HG02798 (cell line): ENCODE data around the gene IGFBP6.

Experiments
- ATAC-seq: cut with Tn5 transposase; IDR thresholded peaks from one replicate; pipeline ENCODE4 v1.9.1; 2021; ENCODE audit warnings: mild to moderate bottlenecking; ENCODE audit not compliant: unreplicated experiment, poor library complexity

IGFBP6 gene, protein sequence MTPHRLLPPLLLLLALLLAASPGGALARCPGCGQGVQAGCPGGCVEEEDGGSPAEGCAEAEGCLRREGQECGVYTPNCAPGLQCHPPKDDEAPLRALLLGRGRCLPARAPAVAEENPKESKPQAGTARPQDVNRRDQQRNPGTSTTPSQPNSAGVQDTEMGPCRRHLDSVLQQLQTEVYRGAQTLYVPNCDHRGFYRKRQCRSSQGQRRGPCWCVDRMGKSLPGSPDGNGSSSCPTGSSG

DNA sequence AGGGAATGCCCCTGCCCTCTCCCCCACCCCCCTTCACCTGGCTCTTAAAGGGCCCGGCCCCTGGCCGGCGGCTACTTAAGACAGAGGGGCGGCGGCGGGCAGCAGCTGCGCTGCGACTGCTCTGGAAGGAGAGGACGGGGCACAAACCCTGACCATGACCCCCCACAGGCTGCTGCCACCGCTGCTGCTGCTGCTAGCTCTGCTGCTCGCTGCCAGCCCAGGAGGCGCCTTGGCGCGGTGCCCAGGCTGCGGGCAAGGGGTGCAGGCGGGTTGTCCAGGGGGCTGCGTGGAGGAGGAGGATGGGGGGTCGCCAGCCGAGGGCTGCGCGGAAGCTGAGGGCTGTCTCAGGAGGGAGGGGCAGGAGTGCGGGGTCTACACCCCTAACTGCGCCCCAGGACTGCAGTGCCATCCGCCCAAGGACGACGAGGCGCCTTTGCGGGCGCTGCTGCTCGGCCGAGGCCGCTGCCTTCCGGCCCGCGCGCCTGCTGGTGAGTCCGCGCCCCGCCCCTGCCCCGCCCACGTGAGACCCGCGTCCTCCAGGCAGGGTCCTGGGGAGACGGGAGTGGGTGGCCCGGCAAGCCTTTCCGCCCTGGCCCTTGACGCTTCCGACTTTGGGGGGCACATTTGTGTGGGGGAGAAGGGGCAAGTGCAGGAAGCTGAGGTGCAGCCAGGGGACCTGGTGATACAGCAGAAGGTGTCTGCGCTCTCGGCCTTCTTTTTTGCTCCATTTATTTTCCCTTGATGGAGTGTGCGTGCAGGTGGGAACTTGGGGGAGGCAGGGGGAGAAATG, at the start of gene IGFBP6:
Gene IGFBP6 (plus strand): TSS at position 104 of the 790 bp plus-strand sequence. CDS start 51 bp downstream, at position 155.
- ATAC-seq = no peak

DNA sequence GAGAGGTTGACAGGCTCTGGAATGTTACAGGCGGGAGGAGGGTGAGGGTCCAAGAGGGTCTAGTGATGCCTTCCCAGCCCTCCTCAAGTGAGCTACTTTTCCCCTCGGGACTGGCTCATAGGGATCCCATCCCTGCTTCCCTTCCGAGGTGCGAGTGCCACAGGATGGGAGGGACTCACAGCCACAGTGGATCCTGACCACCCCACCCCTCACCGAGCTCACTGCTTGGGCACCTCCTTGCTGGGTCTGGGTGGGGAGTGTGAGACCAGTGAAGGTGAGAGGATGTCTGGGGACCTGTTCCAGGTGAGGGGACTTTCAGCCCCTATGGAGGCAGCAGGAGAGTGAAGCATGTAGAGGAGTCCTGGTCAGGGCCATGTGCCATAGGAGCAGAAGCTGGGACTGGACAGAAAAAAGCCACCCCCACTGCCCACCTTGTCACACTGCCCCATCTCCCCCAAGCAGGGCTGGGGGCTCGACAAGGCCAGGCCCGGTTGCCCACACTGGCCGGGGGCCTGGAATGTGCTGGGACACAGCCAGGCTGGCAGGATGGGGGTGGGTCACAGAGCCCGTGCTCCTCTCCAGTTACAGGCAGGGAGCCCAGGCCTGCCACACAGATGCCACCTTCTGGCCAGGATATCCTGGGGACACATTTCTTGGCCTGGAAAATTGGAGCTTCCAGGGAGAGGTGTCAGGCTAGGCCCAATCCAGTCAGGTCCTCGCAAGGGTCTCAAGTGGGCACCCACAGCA, 49.3 kb upstream of the IGFBP6 start:
- no peak for ATAC-seq

DNA sequence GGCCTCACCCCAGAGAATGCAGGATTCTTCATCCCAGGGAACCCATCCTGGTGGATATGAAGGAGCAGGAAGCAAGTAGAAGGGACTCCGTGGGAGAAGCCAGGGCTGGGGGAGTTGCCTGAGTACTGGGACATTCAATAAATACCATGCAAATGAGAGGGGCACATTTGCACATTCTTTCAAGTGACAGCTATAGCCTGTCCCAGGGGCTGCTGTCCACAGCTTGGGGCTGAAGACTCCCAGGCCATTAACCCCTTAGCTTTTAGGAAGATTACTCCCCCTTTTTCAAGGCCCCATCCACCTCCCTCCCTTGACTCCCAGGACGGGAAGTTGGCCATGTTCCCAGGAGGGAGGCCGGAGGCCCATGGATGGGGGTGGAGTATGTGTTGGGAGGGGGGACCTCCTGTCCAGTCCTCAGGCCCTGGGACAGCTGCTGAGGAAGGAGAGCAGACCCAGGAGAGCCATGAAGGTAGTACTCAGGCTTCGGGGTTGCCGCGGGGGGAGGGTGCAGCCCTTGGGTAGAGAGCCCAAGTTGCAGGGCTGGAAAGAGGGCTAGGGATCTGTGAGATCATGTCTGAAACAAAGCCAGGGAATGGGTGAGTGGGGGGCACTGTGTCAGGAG, 48.6 kb upstream of the IGFBP6 start:
- no peak for ATAC-seq

DNA sequence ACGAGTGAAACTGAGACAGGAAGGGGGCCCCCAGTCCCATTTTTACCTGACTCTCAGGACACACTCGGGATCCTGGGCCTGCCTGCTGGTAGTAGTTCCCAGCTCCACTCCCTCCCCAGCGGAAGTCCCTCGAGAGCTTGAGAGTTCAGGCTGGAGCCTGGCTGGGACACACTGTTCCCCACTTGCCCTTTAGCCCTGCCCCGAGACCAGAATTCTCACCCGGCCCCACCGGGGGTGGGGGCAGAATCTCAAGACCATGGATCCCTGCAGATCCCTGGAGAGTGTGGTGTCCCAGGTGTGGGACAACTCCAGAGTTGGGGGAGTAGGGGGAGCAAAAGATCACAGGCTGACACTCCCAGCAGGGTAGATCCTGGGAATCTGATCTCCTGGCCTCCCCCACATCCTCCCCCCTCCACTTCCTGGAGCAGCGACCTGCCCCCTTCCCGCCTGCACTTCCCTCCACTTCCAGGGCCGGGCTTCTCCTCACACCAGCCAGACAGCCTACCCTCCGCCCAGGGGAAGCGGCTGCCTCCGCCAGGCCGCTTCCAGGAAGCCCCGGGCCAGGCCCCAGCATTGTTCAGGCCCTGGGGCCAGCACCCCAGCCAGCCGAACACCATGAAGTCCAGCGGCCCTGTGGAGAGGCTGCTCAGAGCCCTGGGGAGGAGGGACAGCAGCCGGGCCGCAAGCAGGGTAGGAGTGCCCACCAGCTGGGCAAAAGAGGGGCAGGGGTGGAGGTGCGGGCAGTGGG, 47.7 kb upstream of the IGFBP6 start, which contains the start of gene TNS2:
Gene TNS2 (plus strand): TSS at position 495 of the 748 bp plus-strand sequence. CDS start 121 bp downstream, at position 616.
- ATAC-seq = no peak

DNA sequence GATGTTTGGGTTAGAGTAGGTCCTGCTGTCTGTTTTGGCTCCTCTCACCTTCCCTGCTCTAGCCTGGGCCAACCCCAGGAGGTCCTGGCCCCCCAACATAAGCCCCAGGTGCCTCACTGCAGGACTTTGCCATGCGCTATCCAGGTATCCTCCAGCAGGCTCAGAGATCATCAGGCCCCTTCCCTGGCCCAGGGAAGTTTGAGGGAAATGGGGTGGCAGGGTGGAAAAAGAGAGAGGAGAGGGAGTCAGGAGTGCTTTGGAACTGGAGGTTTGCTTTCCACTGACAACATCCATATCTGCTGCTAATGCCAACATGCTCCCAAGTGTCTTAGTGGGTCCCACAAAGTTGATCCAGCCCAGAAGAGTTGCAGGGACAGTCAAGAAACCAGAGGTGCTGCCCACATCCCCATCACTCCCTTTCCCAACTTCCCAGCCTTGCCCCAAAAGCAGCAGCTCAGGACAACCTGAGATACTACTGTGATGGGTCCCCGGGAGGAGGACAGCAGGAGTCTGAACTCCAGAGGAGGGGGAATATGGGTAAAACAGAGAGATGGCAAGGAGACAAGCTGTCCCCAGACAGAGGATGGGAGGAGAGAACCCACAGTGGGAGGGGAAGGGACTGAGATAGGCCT, 46.9 kb upstream of the IGFBP6 start:
- no peak for ATAC-seq

DNA sequence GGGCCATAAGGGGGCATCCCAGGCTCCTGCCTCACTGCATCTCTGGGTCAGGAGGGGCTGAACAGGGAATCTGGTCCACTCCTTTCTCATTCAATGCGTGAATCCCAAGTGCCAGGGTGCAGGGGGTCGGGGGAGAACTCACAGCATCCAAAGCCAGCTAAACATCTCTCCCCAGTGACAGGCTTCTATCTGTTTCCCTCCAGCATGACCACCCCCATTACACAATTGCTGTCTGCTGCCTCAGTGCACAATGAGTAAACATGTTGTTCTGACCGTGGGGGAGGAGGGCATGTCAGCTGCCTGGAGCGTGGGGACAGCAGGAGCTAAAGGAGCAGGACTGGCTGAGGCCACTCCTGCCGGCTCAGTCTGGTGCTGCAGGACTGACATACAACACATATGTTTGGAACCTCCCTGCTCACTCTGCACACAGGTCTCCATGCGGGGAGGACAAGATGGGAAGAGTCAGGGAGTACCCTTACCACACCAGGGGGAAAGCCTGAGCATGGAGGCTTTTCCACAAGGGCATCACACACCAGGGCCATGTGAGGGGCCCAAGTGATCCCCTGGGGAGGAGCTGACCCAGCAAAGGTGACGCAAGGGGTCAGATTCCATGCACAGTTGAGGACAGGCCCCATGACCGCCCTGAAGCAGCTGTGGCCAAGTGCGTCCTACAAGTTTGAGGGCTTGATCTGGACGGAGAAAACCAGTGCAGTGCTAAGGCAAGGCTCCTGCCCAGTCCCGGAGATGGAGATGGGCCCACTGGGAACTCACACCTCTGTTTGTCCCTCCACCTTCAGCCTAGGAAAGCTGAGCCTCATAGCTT, 46.2 kb upstream of the IGFBP6 start:
- no peak for ATAC-seq

DNA sequence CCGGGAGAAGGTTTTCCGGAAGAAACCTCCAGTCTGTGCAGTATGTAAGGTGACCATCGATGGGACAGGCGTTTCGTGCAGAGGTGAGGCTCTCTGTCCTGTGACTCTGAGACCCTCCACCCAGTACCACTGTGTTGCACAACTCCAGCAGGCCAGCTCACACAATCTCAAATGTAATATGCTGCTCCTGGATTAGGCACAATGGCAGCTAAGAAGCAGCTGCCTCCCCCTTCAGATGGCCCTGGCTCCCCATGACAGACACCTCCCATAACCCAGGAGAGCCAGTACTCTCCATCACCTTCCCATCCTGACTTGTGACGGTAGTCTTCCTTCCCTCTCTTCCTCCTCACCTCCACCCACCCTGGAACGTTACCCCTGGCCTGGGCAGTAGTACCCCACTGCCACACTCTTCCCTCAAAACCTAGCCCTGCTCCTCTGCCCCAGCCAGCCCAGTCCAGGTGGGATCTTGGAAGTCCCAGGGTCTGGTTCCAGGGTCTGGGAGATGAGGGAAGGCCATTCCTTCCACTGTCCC, 45.5 kb upstream of the IGFBP6 start:
- ATAC-seq = no peak

DNA sequence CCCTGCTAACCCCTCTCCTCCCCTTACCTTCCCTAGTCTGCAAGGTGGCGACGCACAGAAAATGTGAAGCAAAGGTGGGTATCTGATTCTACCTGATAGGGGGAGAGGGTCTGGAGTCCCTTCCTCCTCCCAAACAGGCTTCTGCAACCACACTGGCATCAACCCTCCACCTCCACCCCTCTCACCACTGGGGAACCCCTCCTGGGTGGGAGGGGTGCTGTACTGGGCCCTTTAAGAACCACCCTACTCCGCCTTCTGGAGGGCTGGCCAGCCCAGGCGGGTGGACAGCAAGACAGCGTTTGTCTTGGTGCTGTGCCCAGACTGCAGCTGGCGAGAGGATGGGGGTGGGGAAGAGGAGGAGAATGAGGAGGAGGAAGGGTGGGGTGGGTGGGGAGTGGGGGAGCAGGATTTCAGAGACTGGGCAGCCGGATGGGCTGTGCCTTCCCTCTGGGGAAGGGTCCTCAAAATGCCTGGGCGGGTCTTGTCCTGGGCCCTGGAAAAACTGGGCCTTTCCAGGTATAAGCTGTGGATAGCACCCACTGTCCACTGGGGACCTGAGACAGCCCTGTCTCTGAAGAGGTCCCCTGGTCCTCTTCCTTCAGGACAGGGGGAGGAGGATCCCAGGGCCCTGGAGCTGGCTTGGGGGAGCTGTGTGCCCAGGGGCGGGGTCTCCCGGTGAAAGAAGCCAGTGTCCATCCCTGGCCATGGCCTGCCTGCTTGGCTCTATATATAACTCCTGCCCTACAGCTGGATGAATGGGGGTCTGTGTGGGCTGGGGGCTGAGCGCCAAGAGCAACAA, 44.8 kb upstream of the IGFBP6 start:
- ATAC-seq = no peak

DNA sequence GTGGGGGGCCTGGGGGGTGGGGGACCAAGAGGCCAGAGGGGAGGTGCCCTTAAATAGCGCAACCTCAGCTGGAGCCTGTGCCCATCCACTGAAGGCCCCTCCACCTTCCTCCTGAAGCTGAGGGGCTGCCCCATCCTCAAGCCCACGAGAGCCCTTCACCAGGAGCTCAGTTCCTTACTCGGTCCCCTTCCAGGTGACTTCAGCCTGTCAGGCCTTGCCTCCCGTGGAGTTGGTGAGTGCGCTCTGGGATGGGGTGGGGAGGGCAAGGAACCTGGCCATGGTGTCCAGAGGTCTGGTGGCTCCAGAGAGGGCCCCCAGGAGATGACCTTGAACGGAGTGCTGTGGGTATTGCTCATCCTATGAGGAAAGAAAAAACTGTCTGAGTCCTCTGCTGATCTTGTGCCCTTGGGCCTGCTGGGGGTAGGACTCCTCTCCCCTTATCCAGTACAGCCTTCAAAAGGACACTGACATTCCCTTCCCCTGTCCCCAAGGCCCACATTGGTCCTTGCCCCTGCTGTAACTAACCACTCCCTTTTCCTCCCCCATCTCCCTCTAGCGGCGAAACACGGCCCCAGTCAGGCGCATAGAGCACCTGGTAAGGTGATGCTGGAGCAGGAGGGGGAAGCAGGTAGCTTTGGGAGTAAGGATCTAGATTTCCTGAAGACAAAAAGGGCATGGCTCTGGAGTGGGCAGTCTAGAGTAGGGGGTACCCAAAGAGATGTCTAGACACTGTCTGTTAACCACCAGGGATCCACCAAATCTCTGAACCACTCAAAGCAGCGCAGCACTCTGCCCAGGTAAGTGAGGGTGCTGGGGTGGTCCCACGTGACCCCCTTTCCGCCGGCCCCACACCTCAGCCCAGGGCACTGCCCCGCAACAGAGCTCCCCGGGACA, 44.0 kb upstream of the IGFBP6 start:
- ATAC-seq = no peak

DNA sequence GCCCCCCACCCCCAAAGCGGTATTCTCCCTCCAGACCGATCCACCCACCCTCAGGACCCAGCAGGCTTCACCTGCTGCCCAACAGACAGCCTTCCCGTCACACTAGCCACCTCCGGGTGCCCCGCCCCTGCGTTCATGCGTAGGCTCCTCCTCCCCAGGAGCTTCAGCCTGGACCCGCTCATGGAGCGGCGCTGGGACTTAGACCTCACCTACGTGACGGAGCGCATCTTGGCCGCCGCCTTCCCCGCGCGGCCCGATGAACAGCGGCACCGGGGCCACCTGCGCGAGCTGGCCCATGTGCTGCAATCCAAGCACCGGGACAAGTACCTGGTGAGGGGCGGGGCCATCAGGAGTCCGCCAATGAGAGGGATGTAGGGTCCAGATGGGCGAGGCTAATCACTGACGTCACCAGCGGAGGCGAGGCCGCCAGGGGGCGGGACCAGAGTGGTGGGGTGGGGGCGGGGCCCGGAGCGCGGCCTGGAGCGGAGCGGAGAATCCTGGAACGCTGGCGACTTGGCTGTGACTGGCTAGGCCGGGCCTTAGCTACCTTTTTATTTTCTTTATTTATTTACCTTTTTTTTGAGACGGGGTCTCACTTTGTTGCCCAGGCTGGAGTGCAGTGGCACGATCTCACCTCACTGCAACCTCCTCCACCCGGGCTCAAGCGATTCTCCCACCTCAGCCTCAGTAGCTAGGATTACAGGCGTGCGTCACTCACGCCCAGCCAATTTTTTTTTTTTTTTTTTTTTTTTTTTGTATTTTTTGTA, 43.2 kb upstream of the IGFBP6 start:
- peak; percentile 92 for ATAC-seq

DNA sequence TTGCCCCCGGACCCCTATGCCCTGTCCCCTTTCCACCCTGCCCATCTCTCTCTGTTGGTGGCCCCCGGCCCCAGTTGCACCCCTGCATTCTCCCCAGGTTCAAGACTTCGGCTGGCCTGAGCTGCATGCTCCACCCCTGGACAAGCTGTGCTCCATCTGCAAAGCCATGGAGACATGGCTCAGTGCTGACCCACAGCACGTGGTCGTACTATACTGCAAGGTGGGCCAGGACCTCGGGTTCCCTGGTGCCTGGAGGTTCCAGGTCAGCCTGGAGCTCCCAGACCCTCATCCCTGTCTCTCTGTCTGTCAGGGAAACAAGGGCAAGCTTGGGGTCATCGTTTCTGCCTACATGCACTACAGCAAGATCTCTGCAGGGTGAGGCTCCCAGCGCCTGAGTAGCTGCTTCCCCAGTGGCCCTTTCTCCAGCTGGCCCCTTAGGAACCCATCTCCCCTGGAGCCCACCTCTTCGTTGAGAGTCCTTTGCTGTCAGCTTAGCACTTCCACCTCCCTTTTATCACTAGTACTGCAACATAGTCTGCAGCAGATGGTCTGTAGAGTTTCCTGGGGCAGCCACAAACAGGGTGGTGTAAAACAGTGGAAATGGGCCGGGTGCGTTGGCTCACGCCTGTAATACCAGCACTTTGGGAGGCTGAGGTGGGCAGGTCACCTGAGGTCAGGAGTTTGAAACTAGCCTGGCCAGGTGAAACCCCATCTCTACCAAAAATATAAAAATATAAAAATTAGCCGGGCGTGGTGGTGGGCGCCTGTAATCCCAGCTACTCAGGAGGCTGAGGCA, 41.8 kb upstream of the IGFBP6 start:
- ATAC-seq = no peak

DNA sequence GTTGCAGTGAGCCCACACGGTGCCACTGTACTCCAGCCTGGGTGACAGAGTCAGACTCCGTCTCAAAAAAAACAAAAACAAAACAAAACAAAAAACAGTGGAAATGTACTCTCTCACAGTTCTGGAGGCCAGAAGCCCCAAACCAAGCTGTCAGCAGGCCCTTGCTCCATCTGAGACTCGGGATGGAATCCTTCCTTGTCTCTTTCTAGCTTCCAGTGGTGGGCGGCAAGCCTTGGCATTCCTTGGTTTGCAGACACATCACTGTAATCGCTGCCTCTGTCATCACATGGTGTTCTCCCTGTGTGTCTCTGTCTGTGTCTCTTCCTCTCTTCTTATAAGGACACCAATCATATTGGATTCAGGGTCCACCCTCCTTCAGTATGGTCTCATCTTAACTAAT, 41.2 kb upstream of the IGFBP6 start:
- ATAC-seq = no peak

DNA sequence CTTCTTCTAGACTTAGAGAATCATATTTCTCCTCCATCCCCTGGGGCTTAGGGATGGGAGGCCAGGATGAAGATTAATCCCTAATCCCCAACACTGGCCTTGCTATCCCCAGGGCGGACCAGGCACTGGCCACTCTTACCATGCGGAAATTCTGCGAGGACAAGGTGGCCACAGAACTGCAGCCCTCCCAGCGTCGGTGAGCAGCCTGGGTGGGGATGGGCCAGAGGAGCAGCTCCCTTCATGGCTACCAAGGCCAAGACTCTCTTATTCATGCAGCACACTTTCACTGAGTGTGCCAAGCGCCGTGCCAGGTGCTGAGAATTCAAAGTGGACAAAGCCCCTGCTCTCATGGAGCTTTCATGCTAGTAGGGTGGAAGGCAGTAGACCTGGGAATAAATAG, 40.6 kb upstream of the IGFBP6 start:
- ATAC-seq = no peak

DNA sequence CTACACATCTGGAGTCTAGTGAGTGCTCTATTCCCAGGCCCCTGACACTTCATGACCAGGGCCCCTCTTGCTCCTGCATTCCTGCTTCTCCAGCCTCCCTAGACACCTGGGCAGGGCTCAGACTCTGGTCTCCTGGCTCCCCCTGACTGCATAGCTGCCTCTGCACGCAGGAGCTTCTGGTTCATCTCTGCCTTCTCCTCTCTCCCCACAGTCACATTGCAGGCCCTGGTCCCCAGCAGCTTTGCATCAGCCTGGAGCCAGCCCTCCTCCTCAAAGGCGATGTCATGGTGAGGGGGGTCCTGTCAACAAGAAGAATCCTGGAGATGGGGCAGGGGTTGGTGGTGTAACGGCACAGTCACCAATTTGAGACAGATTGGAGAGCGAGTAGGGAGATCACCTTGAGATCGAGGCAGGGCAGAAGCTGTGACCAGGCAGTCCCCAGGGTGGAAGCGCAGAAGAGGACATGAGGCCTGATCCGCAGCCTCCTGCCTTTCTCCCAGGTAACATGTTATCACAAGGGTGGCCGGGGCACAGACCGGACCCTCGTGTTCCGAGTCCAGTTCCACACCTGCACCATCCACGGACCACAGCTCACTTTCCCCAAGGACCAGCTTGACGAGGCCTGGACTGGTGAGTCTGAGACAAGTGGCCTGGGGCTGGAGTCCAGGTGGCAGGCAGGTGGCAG, 39.5 kb upstream of the IGFBP6 start:
- no peak for ATAC-seq
